Heart left ventricle (tissue), 13 donors: ENCODE results near the gene GRIN2A.

Experiments
- CTCF ChIP-seq, 12 donors: fragments of 200-600 bp; sonication (generic) in 4 of 12; IDR thresholded peaks; one replicate each; pipeline versions ENCODE4 v1.5.0 to v1.8.0; 2018 to 2022; ENCODE audit warnings: antibody characterized with exemption in 12 of 12, mild to moderate bottlenecking in 5 of 12
- POLR2A ChIP-seq, 2 donors: fragments of 450-650 bp; IDR thresholded peaks; one replicate each; pipeline ENCODE4 v1.6.1; 2017; ENCODE audit warnings: antibody characterized with exemption in 2 of 2, mild to moderate bottlenecking in 2 of 2, moderate library complexity in 2 of 2
- donor health status: ischemic (EF 13 %, LVEDD 7.1; RV severe dilation, severe dysfunction).
- donor health status: DM: no; HTN: yes; CAD: no.
- donor health status: DM: no; HTN: no; CAD: no.
- donor health status: ischemic (EF 25% LVEDD 6.9; RV normal size, moderate dysfunction).
- donor health status: ischemic (EF 25% LVEDD 5.7; RV mildly dilated, moderate dysfunction).
- donor health status: ischemic (EF 35%, LVEDD 5.7; RV mildly dilated, moderate dysfunction).
- donor health status: nonischemic (EF 11% LVEDD 7.7; RV severe dilation, severe dysfunction).
- donor health status: DM: yes; HTN: yes; CAD: no.
- donor health status: PGD.
- donor health status: ischemic (EF 29% LVEDD 5.4; RV normal size, mild dysfunction).
- donor health status: nonischemic (EF 23%, LVEDD 6.1; RV moderate dilation, normal function).

DNA sequence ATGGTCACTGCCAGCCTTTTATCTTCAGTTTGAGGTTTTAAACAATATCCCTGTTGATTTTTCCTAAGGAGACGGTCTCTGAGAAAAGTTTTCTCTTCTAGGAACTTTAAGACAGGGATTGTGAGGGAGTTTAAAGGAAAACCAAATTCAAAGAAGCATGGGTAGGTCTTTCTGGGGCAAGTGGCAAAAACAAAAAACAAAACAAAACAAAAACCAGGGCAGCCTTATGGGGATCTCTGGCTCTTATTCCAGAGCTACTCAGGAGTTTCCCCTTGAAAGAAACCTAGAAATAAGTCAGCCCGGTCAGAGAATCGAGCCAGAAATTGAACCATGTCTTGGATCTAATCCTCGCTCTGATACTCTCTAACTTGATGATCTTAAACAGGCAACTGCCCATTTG lies 424.5 kb downstream of the GRIN2A start:
- TF ChIP-seq CTCF (IDR thresholded peaks at IDR 0.05) (no peak), POLR2A (IDR thresholded peaks at IDR 0.05) (no peak)
